Measurements from ENCODE around the gene EPHA6.

The EPHA6 gene

DNA sequence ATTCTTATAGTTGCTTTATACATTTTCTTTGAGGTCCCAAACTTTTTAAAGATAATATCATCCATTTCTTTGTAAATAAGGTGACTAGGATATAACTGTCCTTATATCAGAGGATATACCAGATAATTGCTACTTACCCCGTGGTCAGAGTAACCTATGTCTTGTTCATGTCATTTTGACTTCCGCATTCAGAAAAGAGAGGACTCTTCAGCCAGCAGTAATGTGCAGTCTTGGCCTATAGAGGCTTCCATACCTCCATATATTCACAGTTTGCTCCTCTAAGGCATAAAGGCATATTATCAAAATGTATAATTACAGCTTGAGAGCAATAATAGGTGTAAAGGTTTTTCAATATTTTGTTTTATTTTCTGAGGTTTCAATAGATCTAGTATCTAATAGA lies 38.5 kb downstream of the EPHA6 start:
- no peak for DNase-seq (ENCODE audit: low read depth)
- no peak overlapping the region for H3K4me3 ChIP-seq (ENCODE audit: low read length)
- TF ChIP-seq, protein P1, sequence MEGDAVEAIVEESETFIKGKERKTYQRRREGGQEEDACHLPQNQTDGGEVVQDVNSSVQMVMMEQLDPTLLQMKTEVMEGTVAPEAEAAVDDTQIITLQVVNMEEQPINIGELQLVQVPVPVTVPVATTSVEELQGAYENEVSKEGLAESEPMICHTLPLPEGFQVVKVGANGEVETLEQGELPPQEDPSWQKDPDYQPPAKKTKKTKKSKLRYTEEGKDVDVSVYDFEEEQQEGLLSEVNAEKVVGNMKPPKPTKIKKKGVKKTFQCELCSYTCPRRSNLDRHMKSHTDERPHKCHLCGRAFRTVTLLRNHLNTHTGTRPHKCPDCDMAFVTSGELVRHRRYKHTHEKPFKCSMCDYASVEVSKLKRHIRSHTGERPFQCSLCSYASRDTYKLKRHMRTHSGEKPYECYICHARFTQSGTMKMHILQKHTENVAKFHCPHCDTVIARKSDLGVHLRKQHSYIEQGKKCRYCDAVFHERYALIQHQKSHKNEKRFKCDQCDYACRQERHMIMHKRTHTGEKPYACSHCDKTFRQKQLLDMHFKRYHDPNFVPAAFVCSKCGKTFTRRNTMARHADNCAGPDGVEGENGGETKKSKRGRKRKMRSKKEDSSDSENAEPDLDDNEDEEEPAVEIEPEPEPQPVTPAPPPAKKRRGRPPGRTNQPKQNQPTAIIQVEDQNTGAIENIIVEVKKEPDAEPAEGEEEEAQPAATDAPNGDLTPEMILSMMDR (conservative IDR thresholded peaks at IDR 0.05; ENCODE audit: low read length), result no peak

DNA sequence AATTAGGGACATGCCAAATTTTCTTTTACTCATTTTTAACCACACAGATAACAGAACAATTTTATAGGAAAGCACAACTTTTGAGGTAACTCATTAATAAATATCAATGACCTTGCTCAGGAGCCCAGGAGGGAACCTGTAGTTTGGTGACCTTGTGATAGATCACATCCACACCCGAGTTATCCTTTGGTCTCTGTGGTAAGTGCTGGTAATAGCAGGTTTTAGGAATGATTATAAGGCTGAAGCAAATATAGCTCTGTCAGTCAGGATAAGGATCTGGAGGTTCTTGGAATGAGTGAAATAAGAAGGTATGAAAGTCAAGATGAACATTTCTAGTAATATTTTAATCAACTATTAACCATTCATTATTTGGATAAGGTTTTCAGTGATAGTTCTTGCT lies 46.5 kb downstream of the EPHA6 start:
- no peak for DNase-seq (ENCODE audit: low read depth)
- TF ChIP-seq, protein P1 (conservative IDR thresholded peaks at IDR 0.05; ENCODE audit: low read length), result no peak

DNA sequence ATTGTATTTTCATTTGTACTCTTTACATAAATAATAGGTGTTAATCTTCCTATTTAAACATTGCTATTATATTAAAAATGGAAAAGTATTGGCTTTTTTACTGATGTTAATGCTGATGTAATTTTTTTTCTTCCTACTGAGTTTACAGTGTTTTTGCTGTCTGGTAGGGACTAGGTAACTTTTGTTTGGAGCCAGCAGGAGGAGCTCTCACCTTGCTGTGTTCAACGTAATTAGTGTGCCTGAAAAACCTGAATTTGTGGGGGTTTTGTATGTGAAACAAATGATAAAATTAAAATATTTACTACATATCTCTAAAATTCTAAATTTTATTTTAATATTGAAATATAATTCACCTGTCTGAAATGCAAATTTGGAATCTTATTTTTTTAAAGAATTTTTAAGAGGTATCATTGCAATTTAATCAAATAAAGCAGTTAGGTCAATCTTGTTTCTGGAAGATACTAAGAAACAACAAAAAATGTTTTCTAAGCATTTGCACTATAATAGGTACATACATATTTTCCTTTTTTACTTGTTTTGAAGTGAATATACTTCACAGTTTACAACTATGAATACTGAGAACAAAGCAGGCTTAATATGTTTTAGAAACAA lies 48.8 kb downstream of the EPHA6 start:
- DNase-seq (ENCODE audit: low read depth), result peak; percentile 21

More for the DNA sequence above, 46.5 kb downstream of the EPHA6 start:
- no peak overlapping the region for H3K4me3 ChIP-seq (ENCODE audit: low read length)

DNA sequence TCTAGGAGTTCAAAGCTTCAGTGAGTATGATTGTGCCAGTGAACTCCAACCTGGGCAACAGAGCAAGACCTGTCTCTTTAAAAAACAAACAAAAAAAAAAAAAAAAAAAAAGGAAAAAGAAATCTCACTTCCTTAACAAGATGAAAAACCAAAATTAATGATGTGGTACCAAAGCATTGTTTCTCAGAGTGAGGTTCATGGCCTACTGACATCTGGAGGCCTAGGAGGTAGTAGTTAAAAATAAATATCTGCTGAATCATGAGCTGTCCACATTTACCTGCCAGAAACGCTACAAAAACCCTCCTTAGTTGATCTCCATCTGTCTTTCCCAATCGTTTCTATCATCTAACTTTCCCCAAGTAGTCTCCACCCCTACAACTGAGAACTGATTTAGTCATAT lies 51.2 kb downstream of the EPHA6 start:
- no peak for DNase-seq (ENCODE audit: low read depth)
- TF ChIP-seq, protein P1 (conservative IDR thresholded peaks at IDR 0.05; ENCODE audit: low read length), result no peak
- no peak overlapping the region for H3K4me3 ChIP-seq (ENCODE audit: low read length)

More for the DNA sequence above, 48.8 kb downstream of the EPHA6 start:
- TF ChIP-seq, protein P1 (conservative IDR thresholded peaks at IDR 0.05; ENCODE audit: low read length), result peak; percentile 67
- no peak overlapping the region for H3K4me3 ChIP-seq (ENCODE audit: low read length)

DNA sequence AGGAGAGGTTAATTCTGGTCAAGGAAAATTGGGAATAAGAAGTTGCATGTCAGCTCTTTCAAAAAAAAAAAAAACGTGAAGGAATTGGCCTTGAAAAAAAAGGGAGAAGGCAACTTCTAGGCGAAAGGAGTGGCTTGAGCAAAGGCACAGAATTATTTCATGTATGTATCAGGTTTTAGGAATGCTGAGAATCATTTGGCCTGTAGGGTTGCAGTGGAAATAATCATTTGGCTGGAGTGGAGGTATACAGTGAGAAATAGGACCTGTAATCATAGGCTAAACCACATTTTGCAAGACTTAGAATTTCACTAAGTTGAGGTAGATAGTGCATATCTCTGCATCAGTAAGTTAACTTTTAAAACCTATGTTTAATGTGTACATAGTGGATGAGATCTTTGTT lies 54.9 kb downstream of the EPHA6 start:
- TF ChIP-seq, protein P1 (conservative IDR thresholded peaks at IDR 0.05; ENCODE audit: low read length), result no peak
- DNase-seq (ENCODE audit: low read depth), result no peak
- H3K4me3 ChIP-seq (ENCODE audit: low read length), result no peak overlapping the region

DNA sequence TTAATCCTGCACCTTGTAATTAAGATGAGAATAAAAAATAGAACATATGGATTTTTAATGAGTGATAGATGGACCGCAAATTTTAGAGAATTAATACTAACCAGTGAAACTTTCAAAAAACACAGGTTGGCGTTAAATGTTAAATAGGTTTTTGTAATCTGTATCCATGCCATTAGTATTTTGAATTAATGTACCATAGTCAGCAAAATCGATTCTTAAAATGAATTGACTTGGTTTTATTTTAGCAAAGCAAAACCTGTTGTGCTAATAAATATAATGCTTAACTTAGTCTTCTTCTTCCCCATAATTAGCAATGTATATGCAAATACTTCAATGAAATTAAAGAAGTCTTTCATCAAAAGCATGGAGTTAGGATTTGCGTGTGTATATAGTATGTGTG lies 63.1 kb downstream of the EPHA6 start:
- DNase-seq (ENCODE audit: low read depth), result no peak
- H3K4me3 ChIP-seq (ENCODE audit: low read length), result no peak overlapping the region
- TF ChIP-seq, protein P1 (conservative IDR thresholded peaks at IDR 0.05; ENCODE audit: low read length), result no peak

DNA sequence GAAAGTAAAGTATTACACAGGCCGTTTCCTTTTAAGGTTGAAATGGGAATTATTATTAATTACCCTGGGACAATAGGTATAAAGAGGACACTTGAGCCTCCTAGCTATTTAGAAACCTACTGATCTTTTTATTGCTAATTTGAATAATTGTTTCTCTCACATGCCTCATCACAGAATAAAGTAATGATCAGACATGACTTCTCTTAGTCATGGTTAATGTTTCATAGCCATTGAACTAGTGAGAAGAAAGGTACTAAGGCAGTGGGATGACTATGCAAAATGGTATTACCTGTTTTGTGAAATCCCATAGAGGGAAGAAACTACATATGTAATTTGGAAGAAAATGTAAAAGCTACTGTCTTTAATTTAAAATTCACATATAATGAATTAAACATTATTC lies 85.6 kb downstream of the EPHA6 start:
- DNase-seq (ENCODE audit: low read depth), result no peak
- TF ChIP-seq, protein P1 (conservative IDR thresholded peaks at IDR 0.05; ENCODE audit: low read length), result no peak
- no peak overlapping the region for H3K4me3 ChIP-seq (ENCODE audit: low read length)
